NCI-H2171 treated with DMSO at 0.1 percent for 48 hours (cell line): ENCODE results near the gene MKNK1.
"Not testable (repeated sequence)": the region's sequence is repeated elsewhere in the genome, so short reads cannot be mapped to it uniquely, and the experiment has no call there.

Experiments
- DNase-seq: peaks from one replicate; lab custom pipeline; 2025; lab: John Stamatoyannopoulos, UW

MKNK1 gene

DNA sequence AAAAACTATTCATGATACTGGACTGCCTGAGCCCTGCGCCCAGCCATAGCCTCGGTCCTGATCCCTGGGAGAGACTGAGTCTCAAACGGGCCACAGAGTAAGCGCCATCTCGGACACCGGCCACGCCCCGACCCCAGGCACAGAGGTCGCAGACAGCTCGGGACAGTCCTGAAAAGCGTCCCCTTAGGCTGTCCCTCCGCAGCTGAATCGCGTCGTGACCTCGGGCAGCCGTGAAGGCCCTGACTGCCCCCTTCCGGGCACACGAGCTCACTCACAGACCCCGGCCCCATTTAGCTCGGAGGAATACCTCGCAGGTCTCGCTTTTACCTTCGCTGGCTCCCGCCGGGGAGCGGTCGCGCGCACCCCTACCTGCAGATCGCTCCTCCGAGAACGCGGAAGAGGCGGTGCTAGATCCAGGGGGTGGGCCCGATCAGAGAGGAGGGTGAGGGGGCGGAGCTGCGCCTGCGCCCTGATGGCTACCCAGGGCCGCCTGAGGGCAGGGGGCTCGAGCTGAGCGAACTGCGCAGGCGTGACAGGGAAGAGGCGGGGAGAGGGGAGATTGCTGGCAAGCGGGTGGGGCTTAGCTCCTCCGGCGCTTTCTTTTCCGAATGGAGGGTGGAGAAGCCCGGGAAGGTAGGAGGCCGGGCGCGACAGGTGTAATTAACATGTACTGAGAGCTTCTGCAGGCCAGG lies at the start of gene MKNK1:
Gene MKNK1 (minus strand): TSS at position 411 of the 692 bp plus-strand sequence. CDS start 20,941 bp downstream, outside the sequence.
- peak; percentile 97 for DNase-seq

DNA sequence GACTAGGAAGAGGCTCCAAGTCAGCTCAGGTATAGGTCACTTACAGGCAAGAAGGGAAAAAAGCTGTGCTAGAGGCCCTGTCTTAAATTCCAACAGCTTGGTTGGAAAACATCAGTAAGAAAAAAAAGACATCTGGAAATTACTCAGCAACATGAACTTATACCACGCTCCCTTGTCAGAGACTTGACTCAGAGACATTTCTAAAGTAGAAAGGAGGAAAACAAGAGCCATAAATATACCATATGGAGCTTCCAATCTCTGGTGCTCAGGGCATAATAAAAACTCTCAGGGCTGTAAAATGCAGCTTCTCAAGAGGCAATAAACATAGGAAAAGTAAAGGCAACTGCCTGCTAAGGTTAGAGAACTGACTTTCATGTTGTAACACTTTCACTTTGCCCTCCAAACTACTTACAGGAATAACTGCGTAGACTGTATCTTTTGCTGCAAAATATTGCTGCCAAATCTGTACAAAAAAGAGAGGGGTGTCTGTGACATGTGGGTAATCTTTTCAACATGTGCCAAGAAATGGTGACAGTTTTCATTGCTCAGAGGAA lies 49.4 kb upstream of the MKNK1 start:
- DNase-seq, result no peak

DNA sequence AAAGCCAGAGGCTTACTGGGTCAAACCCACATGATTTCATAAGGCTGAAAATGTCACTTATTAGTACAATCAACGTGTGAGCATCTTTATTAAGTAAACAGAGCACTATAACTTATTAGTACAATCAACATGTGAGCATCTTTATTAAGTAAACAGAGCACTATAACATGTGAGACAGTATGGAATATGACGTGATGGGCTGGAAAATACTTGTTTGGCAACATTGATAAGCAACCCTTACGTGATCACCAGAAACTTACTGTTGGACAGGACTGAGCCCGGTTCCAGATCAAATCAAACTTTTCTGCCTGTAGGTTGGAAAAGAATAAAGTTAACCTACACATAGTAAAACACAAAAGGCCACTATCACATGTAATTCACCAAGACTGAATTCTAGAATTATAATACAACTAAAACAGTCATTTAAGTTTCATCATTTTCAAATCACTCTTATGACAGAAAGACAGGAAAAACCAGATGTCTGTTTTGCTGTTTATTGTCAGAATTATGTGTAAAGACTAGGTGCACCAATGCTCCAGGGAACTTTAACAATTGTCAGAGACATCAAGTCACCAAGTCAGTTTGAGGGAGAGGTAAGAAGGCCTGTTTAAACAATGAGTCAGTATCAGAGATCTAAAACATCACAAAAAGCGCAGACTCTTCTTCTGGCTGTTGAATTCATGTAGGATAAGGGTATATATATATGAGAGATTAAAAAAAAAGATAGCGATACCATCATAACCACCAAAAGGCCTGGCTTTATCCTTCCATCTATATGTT lies 48.4 kb upstream of the MKNK1 start:
- DNase-seq, result no peak

DNA sequence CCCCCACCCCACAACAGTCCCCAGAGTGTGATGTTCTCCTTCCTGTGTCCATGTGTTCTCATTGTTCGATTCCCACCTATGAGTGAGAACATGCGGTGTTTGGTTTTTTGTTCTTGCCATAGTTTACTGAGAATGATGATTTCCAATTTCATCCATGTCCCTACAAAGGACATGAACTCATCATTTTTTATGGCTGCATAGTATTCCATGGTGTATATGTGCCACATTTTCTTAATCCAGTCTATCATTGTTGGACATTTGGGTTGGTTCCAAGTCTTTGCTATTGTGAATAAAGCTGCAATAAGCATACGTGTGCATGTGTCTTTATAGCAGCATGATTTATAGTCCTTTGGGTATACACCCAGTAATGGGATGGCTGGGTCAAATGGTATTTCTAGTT lies 47.1 kb upstream of the MKNK1 start:
- not testable (repeated sequence) for DNase-seq

DNA sequence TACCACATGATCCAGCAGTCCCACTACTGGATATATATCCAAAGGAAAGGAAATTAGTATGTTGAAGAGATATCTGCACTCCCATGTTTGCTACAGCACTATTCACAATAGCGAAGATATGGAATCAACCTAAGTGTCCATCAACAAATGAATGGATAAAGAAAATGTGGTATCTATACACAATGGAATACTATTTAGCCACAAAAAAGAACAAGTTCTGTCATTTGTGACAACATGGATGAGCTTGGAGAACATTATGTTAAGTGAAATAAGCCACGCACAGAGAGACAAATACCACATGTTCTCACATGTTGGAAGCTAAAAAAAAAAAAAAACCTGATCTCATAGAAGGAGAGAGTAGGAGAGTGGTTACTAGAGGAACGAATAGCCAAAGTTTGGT lies 46.4 kb upstream of the MKNK1 start:
- DNase-seq, result no peak

DNA sequence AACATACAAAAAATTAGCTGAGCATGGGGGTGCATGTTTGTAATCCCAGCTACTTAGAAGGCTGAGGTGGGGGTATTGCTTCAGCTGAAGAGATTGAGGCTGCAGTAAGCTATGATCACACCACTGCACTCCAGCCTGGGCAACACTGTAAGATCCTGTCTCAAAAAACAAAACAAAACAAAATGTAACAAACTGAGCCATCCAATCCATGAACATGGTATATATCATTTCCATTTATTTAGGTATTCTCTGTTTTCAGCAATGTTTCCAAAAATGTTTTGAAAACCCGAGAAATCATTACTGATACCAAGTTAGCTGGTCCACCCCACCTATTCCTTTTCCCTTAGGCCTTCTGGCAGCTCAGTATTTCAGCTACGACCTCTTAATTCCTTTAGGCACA lies 45.7 kb upstream of the MKNK1 start:
- DNase-seq, result no peak

DNA sequence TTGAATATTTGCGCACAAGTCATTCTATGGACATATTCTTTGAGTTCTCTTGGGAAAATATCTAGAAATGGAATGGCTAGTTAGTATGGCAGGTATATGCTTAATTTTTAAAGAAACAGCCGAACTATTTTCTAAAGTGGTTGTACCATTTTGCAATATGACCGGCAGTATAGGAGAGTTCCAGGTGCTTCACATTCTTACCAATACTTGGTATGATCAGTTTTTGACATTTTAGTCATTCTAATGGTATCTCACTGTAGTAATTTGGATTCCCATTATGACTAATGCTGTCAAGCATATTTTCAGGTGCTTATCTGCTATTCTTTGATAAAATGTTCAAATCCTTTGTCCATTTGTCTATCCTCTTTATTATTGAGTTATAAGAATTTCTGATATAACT lies 43.5 kb upstream of the MKNK1 start:
- no peak for DNase-seq

DNA sequence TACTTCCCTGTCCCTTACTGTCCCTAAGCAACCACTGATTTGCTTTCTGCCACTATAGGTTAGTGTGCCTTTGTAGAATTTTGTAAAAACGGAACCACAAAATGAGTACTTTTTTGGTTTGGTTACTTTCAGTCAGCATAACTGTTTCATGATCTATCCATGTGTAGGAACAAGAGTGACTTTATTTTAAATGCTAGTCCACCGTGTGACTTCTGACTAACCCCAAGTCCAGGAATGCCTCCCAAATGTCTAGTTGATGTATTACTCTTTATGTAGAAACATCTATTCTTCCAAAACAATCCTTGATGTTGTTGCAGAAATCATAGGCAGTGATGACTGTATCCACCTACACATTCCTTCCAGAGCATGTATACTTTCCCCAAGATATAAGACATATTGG lies 42.8 kb upstream of the MKNK1 start:
- no peak for DNase-seq

DNA sequence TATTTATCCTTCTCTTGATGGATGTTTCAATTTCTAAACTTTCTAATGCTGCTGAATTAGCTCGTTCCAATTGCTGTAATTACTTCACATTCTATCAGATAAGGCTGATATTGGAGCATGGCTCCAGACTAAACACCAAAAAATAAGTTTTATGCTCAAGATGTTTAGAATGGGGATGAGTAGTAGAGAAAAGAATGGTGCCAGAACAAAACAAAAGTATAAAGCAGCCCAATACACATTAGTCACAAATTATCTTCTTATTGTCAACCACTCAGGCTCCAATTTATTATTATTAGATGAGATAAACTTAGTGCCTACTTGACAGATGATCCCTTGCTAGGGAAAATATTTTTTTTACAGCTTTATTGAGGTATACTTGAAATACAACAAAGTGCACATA lies 42.3 kb upstream of the MKNK1 start:
- DNase-seq, result no peak

DNA sequence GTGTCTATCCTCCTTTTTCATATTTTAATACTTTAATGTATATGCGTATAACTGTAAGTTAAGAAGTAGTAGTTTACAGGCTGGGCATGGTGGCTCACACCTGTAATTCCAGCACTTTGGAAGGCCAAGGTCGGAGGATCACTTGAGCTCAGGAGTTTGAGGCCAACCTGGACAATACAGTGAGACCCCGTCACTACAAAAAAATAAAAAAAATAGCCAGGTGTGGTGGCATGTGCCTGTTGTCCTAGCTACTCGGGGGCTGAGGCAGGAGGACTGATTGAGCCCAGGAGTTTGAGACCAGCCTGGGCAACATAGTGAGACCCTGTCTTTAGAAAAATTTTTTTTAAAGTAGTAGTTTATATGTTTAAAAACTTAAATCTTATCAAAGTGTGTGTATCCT lies 41.7 kb upstream of the MKNK1 start:
- no peak for DNase-seq

DNA sequence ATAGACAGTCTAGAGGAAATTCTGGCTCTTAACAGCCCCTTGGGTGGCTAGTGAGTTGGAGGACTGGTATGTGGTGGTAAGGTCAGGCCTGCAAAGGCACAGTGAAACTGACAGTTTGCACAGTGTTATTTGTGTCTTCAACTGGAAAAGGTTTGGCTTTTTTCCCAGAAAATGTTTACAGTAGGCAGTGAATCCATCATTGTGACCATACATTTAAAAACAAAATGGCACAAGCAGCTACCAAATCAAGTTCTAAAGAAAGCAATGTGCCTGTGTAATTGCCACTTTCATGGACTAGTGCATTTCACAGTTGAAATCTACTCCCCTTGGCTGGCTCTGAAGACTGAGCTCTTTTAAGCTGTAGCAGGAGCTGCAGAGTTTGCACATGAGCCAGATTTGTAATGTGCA lies 39.3 kb upstream of the MKNK1 start:
- DNase-seq, result peak; percentile 90

DNA sequence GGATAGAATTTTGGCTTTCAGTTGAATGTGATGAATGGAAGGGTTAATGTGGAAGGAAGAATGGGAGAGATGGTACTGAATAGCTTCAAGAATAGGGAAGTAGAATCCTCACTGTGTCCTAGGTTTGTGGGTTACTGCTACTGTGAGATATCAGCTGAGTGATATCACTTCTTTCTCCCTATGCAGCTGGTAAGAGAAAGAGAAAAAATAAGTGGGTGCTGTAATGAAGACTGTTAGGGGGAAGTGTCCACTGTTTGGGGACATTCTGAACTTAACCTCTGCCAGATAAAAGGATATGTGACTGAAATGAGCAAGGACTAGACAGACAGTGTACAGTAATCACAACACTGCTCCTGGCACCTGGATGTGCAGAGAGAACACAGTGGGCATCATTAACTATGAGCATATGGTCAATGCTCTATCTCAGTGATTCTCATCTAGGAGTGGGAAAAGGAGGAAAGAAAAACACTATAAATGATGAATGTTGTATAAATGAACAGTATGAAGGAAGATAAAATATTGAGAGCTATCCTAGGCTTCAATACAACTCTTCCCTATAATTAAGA lies 38.1 kb upstream of the MKNK1 start:
- DNase-seq, result peak; percentile 27

DNA sequence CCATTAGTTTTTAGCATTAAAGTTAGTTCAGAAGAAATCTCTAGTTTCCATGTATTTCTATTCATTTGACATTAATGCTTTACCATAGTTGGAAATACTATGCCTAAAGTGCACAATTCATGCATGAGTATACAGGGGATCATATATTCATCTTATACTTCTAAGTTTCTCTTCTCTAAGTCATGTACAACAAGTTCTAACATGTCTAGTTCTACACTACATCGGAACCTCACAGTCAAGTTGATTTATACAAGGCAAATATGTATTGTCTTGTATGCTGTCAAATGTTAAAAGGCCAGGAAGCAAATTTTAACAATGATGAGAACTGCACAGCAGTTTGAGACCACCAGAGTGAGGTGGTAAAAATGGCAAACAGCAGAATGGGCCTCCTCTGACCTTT lies 35.5 kb upstream of the MKNK1 start:
- DNase-seq, result no peak

DNA sequence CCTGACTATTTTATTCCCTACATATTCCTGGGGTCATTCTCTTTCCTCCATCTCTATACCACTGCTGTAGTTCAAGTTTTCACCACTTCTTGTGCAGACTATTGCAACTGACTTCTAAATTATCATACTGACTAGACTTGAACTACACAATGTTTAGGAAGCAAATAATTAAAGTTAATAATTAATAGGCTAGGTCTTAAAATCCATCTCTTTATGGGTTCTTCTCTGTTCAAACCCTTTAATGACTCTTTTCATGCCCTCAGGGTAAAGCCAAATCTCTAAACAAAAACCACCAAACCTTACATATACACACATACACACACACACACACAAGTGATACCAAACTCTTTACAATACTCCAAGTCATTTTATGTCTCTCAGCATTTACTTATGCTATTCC lies 34.9 kb upstream of the MKNK1 start:
- no peak for DNase-seq

DNA sequence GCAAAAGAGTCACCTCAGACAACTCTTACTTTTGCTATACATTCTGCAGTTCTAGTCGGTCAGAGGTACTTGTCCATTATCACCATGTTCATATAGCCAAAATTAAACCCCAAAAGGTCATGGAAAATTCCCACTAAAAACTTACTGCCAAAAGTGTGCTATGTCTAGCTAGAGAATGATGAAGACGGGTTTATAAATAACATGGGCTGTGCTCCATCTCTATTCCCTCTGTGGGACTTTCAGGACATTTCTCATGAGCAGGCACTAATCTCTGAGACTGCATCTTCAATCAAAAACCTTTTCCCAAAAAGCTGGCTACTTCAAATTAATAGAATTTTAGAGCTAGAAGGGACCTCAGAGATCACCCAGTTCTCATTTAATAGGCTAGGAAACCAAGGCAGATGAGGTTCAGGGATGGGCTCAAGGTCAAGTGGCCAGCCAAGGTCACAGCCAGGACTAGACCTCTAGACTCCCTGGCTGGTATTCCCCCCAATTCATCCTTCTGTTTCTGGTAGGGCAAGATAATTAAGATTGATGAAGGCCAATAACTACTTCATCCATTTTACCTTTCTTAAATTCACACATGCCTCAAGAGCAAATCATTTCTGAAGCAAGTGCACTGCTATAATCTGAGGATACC lies 33.5 kb upstream of the MKNK1 start:
- DNase-seq, result no peak

DNA sequence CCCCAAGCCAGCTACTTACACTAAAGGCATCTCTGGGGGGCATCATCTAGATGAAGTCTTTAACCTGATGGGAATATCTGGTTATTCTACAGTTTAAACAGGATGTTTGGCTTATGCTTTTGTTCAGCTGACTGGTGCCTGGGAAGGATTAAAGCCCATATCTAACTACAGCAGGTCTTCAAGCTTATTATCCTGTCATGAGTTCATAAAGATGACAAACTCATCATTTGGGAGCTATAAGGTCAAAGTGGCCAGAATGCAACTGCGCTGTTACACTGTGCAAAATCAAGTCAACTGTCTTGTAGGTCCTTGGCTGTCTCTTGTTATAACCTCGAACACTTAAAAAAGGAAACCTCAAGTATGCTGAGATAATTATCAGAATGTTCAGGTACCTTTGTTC lies 31.1 kb upstream of the MKNK1 start:
- DNase-seq, result no peak

DNA sequence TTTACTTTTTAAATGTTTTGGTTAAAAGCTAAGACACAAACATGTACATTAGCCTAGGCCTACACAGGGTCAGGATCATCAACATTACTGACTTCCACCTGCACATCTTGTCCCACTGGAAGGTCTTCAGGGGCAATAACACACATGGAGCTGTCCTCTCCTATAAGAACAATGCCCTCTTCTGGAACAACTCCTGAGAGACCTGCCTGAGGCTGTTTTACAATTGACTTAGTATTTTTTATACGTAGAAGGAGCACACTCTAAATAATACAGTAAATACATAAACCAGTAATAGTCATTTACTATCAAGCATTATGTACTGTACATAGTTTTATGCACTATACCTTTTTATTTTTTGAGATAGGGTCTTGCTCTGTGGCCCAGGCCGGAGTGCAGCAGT lies 26.7 kb upstream of the MKNK1 start:
- no peak for DNase-seq

DNA sequence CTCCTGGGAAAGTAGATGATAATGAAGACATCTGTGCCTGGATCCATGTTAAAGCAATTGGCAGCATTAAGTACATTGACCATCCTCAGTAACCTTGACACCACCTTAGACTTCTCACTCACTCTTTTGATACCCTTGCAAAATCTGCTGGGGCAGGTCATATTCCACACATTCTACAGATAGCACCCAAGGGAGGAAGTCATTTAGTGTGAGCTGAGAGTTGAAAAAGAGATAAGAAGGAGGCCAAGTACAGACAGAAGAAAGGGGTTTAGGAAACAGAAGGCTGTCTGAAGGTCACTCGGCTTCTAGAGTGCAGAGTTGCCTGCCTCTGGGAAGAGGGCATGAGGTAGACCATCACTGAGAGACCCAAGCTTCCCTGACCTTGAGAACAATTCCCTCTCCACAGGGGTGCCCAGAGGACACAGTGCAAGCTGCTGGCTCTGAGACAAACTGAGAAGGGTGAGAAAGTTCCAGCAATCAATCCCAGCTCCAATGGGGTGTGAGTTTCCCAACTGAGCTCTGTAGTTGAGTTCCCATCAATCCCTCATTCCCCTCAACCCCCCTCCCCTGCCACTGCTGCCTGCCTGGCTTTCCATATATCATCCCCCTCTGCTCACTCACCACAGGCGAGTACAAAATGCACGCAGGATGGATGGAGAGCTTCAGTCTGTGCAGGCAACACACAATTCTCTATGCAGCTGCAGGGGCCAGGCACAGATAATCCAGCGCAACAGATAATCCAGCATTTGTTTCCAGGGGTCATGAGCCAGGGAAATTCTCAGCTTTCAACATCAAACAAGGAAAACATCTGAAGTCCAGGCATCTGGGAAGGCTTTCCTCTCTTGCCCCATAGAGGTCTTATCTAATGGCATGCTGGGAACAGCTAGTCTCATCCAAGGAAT lies 19.9 kb upstream of the MKNK1 start:
- no peak for DNase-seq

DNA sequence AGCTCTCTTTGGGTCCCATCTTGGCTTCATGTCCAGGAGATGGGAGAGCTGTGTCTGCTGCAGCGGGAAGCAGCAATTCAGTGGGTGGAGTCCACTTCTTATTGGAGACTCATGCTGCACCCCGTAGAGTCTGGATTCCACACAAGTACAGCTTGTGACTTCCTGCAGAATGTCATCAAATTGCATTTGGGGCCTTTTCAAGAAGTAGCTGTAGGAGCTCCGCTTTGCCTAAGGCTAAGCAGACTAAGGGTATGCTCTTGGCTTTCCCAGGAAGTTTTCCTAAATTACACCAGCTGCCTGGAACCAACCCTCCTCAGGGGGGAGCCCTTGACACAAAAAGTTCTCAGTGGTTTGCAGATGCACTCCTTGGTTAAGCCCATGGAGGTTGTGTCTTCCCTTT lies 18.3 kb upstream of the MKNK1 start:
- DNase-seq, result no peak

DNA sequence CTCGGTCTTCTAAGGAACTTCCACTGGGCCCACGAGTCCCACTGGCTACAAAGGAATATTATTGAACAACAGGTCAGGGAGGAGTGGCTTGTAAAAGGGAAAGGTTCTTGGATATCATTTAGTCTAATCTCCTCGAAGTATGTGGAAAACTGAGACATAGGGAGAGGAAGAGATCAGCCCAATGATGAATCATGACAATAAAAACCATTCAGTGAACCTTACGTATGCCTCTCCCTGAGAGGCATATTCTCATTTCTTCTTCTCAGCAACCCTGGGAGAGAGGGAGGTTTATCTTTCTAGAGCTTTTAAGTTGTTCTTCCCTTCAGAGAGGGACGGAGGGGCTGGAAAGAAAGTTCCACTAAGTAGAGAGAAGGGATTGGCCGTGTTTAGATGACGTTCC lies 17.9 kb upstream of the MKNK1 start:
- DNase-seq, result no peak

DNA sequence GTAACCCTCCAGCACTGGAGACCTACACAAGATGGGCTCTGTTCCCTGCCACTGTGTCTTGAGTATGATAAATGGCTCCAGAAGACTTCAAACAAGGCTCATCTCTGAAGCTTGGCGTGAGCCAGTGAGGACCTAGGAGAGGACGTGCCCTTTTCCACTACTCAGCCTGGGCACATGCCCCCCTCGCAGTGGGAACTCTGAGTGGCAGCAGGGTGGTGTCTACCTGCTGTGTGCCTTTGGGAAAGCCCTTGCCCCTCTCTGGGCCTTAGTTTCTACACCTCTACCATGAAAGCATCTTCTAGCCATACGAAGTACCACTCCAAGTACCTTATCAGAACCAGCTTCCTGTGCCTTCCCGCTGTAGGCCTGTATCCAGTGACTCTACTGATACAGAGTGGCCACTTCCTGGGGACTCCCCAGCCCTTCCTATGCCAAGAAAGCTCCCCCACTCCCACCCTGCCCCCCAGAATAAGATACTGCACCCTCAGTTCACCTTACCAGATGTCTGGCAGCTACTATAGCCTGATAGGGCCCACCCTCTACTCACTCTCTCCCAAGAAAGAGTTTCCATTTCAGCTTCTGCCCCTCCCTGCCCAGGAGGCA lies 15.7 kb upstream of the MKNK1 start:
- no peak for DNase-seq
